CD4-positive, alpha-beta memory T cell (primary cell): ENCODE results near the gene TDRD7. TPM values are rescaled to one million over a fixed set of nuclear protein-coding genes. Genes with fewer than 3 reads are reported as not detected.

Source experiments
- CTCF ChIA-PET: fragments of 350-600 bp; sonication (Branson Sonifier 250); formaldehyde crosslinking; loops from one replicate; lab custom pipeline; 2021; ENCODE audit warnings: inconsistent platforms; ENCODE audit not compliant: partially characterized antibody; lab: Charles Lee
- POLR2A ChIA-PET: fragments of 350-600 bp; sonication (Branson Sonifier 250); formaldehyde crosslinking; loops from one replicate; lab custom pipeline; 2021; ENCODE audit not compliant: partially characterized antibody; lab: Charles Lee
- DNase-seq, 5 donors: peaks; one replicate each; pipeline versions ENCODE4 v3.0.0 to v3.0.0-alpha.2; 2020 to 2022; ENCODE audit warnings: mixed read lengths in 1 of 5
- H3K27ac ChIP-seq: one replicate; pipeline ENCODE4 v1.7.0; 2013; ENCODE audit warnings: low read depth, low read length
- H3K27me3 ChIP-seq: 2 replicates; pipeline ENCODE4 v1.7.0; 2013; ENCODE audit warnings: mild to moderate bottlenecking, low read length, moderate library complexity; ENCODE audit not compliant: insufficient read depth
- H3K36me3 ChIP-seq: 2 replicates; pipeline ENCODE4 v1.7.0; 2013; ENCODE audit warnings: mild to moderate bottlenecking, low read length, moderate library complexity; ENCODE audit not compliant: insufficient read depth
- H3K4me1 ChIP-seq: 2 replicates; pipeline ENCODE4 v1.7.0; 2013; ENCODE audit warnings: mild to moderate bottlenecking, low read length, moderate library complexity; ENCODE audit not compliant: insufficient read depth
- H3K4me3 ChIP-seq, 2 donors: one replicate each; pipeline ENCODE4 v1.7.0; 2013; ENCODE audit warnings: low read length in 2 of 2, mild to moderate bottlenecking in 1 of 2
- H3K9me3 ChIP-seq, 2 donors: one replicate each; pipeline ENCODE4 v1.7.0; 2013; ENCODE audit warnings: low read length in 2 of 2, control low read depth in 1 of 2; ENCODE audit not compliant: control insufficient read depth in 1 of 2
- H3K27ac Mint-ChIP-seq, 7 donors: one replicate each; pipeline ENCODE4 v1.8.0; 2020 to 2021; ENCODE audit warnings: mixed read lengths in 7 of 7, mild to moderate bottlenecking in 6 of 7, inconsistent platforms in 3 of 7, moderate library complexity in 3 of 7
- H3K27me3 Mint-ChIP-seq, 2 donors: one replicate each; pipeline ENCODE4 v1.8.0; 2020 to 2021; ENCODE audit warnings: mixed read lengths in 2 of 2
- H3K36me3 Mint-ChIP-seq, 2 donors: one replicate each; pipeline ENCODE4 v1.8.0; 2020 to 2021; ENCODE audit warnings: mixed read lengths in 2 of 2, inconsistent platforms in 1 of 2, mild to moderate bottlenecking in 1 of 2
- H3K4me1 Mint-ChIP-seq, 4 donors: one replicate each; pipeline ENCODE4 v1.8.0; 2020 to 2021; ENCODE audit warnings: mixed read lengths in 4 of 4, mild to moderate bottlenecking in 1 of 4
- H3K4me3 Mint-ChIP-seq, 8 donors: one replicate each; pipeline ENCODE4 v1.8.0; 2020 to 2021; ENCODE audit warnings: mixed read lengths in 8 of 8, mild to moderate bottlenecking in 7 of 8, moderate library complexity in 6 of 8, inconsistent platforms in 3 of 8
- H3K9me3 Mint-ChIP-seq, 8 donors: one replicate each; pipeline ENCODE4 v1.8.0; 2020 to 2021; ENCODE audit warnings: mixed read lengths in 8 of 8, mild to moderate bottlenecking in 5 of 8, inconsistent platforms in 3 of 8, moderate library complexity in 1 of 8
- intact Hi-C: fragments of 100-400 bp; cut with micrococcal nuclease; formaldehyde crosslinking; loops from one replicate; pipeline ENCODE4 v1.15.1; 2023
- polyA plus RNA-seq, 2 donors: library from polyadenylated mRNA; unstranded; fragments of 300-500 nt; fragmentation: Illumina TruSeq; gene quantifications; one replicate each; pipeline ENCODE4 v1.2.3, GENCODE V29; 2021
- total RNA-seq, 2 experiments: library from RNA; stranded (reverse); gene quantifications; one replicate each; pipeline ENCODE4 v1.2.3, GENCODE V29; 2021

Gene TDRD7
- total and polyA plus RNA-seq, 4 experiments from 2014 or later = 5.6 to 13.6 (median 11.4) TPM

DNA sequence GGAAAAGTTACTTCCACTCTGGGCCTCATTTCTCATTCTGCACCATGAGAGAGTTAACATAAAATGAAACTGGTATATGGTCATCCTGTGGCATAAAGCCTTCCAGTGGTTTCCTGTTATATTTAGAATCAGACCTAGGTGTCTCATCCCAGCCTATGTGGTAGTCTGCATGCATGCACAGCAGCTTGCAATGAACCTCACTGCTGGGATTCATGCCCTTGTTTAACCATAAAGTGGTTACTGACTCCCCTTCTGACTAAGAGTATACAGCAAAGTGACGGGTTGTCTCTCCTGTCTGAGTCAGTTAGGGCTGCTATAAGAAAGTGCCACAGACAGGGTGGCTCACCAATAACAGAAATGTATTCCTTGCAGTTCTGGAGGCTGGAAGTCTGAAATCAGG, 14.7 kb upstream of the TDRD7 start:
- Mint-ChIP-seq H3K27ac (no peak overlapping the region), H3K4me3 (no peak overlapping the region), H3K9me3 (peaks cover 0 to 1% (median 0%) of the 10 kb centered on the region in 8 donors), H3K27me3 (no peaks in the 10 kb centered on the region), H3K4me1 (peaks cover 0 to 2% (median 1%) of the 10 kb centered on the region in 4 donors), H3K36me3 (no peaks in the 10 kb centered on the region)
- Histone ChIP-seq H3K27me3 (no peaks in the 10 kb centered on the region), H3K9me3 (no peaks in the 10 kb centered on the region), H3K4me1 (no peaks in the 10 kb centered on the region), H3K27ac (no peak overlapping the region), H3K36me3 (no peaks in the 10 kb centered on the region), H3K4me3 (no peak overlapping the region)
- CTCF ChIA-PET = interaction anchor here (0.7 to 10.4 kb wide), 5 partner anchors 9 to 541 kb away, joined by 3 to 118 read pairs (median 5); partner anchors contain the start of gene ZNF782
- intact Hi-C loops = no loop called here
- DNase-seq = no peak
- POLR2A ChIA-PET = no interaction called here

DNA sequence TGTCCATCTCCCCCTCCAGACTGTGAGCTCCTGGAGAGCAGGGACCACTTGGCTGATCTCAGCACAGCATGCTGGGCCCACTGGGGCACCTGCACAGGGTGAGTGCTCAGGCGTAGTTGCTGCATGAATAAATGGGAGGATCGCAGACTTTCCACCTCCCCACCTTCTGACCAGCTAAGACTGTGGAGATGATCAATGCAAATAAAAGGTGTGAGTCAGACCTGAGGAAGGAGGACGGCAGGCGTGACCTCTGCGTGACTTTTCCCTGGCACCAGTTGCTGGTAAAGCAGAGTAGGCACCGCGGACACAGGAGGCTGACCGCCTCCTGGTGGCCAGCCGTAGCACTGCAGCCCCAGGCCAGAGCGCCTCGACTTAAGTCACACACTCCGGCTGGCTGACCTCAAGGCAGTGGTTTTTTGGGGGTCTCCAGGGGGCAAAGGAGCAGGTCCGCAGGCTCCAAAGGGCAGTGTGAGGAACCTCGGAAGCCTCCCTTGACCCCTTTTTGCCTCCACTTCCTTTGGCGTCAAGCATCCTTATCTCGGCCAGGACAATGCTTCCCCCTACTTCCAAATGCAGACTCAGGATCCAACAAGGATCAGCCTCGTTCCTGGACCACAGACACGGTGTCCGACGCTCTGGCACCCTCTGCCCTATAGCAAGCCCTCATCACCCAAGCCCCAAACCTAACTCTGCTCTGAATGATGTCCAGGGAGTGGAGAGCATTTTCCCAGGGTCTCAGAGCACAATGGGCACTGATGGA, 12.7 kb upstream of the TDRD7 start:
- Mint-ChIP-seq H3K9me3 (peaks cover 0 to 14% (median 9%) of the 10 kb centered on the region in 8 donors), H3K36me3 (peaks cover 0 to 7% of the 10 kb centered on the region in 2 donors), H3K27ac (no peak overlapping the region), H3K27me3 (peaks cover 0 to 2% of the 10 kb centered on the region in 2 donors), H3K4me3 (no peak overlapping the region), H3K4me1 (peaks cover 0 to 2% (median 1%) of the 10 kb centered on the region in 4 donors)
- ChIA-PET CTCF (interaction anchor here (0.7 to 10.4 kb wide), 11 partner anchors 9 to 1017 kb away, joined by 3 to 118 read pairs (median 4); partner anchors contain the start of gene ZNF782), POLR2A (no interaction called here)
- Histone ChIP-seq H3K27me3 (no peaks in the 10 kb centered on the region), H3K4me1 (no peaks in the 10 kb centered on the region), H3K4me3 (no peak overlapping the region), H3K36me3 (no peaks in the 10 kb centered on the region), H3K9me3 (no peaks in the 10 kb centered on the region), H3K27ac (no peak overlapping the region)
- intact Hi-C loops = no loop called here
- peak; percentile 53 to 63 (median 55) for DNase-seq

DNA sequence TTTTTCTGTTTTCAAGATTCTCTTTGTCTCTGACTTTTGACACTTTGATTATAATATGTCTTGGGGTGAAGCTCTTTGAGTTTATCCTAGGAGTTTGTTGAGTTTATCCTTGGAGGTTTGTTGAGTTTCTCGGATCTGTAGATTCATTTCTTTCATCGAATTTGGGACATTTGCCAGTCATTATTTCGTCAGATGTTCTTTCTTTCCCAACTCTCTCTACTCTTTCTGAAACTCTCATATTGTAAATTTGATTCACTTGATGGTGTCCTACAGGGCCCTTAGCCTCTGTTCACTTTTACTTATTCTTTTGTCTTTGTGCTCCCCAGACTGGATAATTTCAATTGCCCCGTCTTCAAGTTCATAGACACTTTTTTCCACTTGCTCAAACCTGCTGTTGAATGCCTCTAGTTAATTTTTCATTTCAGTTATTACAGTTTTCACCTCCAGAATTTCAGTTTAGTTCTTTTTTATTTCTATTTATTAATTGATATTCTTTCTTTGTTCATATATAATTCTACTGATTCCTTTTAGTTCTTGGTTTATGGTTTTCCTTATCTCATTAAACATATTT, 8.1 kb upstream of the TDRD7 start:
- no peaks in the 10 kb centered on the region for H3K4me1 ChIP-seq

DNA sequence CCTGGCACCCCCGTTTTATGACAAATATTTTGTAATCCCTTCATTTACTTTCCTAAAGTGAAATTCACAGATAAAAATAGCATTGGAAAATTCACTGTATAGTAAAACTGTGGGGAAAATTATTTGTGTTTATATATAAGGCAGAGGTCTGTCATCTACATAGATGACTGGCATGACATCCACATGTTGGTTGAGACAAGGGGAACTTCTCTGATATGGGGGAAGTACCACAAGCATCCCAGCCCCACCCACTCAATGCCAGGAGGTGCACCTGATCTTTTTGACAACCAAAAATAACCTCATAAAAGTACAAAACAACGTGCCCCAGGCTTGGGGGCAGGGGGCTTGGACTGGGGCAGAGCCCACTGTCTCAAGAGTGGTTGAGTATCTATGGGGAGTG, 6.3 kb upstream of the TDRD7 start:
- H3K4me3 ChIP-seq = no peak overlapping the region
- DNase-seq = no peak
- no peaks in the 10 kb centered on the region for H3K9me3 ChIP-seq
- Mint-ChIP-seq H3K9me3 (peaks cover 0 to 25% (median 16%) of the 10 kb centered on the region in 8 donors), H3K27me3 (peaks cover 19 to 27% of the 10 kb centered on the region in 2 donors), H3K27ac (no peak overlapping the region), H3K4me1 (no peaks in the 10 kb centered on the region), H3K36me3 (peaks cover 0 to 14% of the 10 kb centered on the region in 2 donors), H3K4me3 (no peak overlapping the region)
- POLR2A ChIA-PET = no interaction called here
- CTCF ChIA-PET = interaction anchor here (1.0 to 12.1 kb wide), 3 partner anchors 193 to 548 kb away, joined by 3 to 99 read pairs (median 4); no protein-coding TSS in a partner anchor
- no peak overlapping the region for H3K27ac ChIP-seq
- no peaks in the 10 kb centered on the region for H3K4me1 ChIP-seq
- no peaks in the 10 kb centered on the region for H3K27me3 ChIP-seq
- H3K36me3 ChIP-seq = no peaks in the 10 kb centered on the region
- intact Hi-C loops = no loop called here

More for the DNA sequence above, 8.1 kb upstream of the TDRD7 start:
- DNase-seq = no peak
- peaks cover 19 to 25% of the 10 kb centered on the region in 2 donors for H3K27me3 Mint-ChIP-seq
- ChIA-PET CTCF (interaction anchor here (1.9 to 10.4 kb wide), 2 partner anchors 9 to 548 kb away, joined by 4 to 118 read pairs; partner anchors contain the start of gene ZNF782), POLR2A (no interaction called here)
- H3K27ac ChIP-seq = no peak overlapping the region
- H3K27me3 ChIP-seq = no peaks in the 10 kb centered on the region
- H3K36me3 ChIP-seq = no peaks in the 10 kb centered on the region
- H3K4me3 ChIP-seq = no peak overlapping the region
- intact Hi-C loops = no loop called here
- peaks cover 0 to 25% (median 16%) of the 10 kb centered on the region in 8 donors for H3K9me3 Mint-ChIP-seq
- no peaks in the 10 kb centered on the region for H3K9me3 ChIP-seq
- no peak overlapping the region for H3K4me3 Mint-ChIP-seq
- H3K27ac Mint-ChIP-seq = no peak overlapping the region
- H3K36me3 Mint-ChIP-seq = peaks cover 0 to 14% of the 10 kb centered on the region in 2 donors
- H3K4me1 Mint-ChIP-seq = peaks cover 0 to 2% (median 1%) of the 10 kb centered on the region in 4 donors

DNA sequence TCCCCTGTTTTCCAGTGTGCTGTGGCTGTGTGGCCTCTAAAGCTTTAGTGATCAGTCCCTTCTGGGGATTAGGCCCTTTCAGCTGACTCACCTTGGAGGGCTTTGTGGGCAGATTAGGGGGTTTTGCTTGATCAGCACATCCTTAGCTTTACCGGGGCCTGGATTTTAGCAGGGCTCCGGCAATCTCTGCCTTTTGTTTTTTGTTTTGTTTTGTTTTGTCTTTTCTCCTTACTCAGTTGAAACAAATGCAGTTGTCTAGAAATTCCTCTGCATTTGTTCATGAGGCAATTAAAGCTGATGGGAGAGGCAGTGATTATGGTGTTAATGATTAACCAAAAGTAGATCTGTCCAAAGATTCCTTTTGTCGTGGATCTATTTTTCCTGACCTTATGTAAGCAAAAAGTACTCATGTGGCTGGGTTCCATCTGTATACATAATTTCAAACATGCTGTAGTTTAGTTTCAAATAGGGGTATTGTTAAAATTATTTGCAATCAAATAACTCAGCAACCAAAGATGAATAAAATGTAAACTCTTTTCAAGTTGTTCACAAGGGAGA, 5.2 kb upstream of the TDRD7 start:
- Histone ChIP-seq H3K27ac (no peak overlapping the region), H3K27me3 (no peaks in the 10 kb centered on the region), H3K36me3 (no peaks in the 10 kb centered on the region), H3K9me3 (no peaks in the 10 kb centered on the region), H3K4me1 (peaks cover 5% of the 10 kb centered on the region), H3K4me3 (no peak overlapping the region)
- ChIA-PET CTCF (interaction anchor here (1.0 to 12.1 kb wide), 4 partner anchors 130 to 549 kb away, joined by 3 to 99 read pairs (median 4); no protein-coding TSS in a partner anchor), POLR2A (no interaction called here)
- H3K4me1 Mint-ChIP-seq = peaks cover 3 to 6% (median 5%) of the 10 kb centered on the region in 4 donors
- no peak overlapping the region for H3K4me3 Mint-ChIP-seq
- no peak overlapping the region for H3K27ac Mint-ChIP-seq
- intact Hi-C loops = no loop called here
- DNase-seq = no peak
- peaks cover 19 to 27% of the 10 kb centered on the region in 2 donors for H3K27me3 Mint-ChIP-seq
- peaks cover 3 to 14% of the 10 kb centered on the region in 2 donors for H3K36me3 Mint-ChIP-seq
- H3K9me3 Mint-ChIP-seq = peaks cover 0 to 25% (median 16%) of the 10 kb centered on the region in 8 donors

DNA sequence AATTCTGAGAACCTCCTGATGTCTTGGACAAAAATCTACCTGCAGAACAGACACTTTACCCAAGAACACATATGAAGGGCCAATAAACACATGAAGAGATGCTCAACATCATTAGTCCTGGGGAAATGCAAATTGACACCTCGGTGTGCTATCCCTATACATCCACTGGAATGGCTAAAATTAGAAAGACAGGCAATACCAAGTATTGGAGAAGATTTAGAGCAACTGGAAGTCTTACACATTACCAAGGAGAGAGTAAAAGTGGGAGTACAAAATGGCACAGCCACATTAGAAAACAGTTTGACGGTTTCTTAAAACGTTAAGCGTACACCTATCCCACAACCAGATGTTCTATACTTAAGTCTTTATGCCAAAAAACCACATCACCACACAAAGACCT, 3.3 kb upstream of the TDRD7 start:
- Histone ChIP-seq H3K27ac (no peak overlapping the region), H3K27me3 (no peaks in the 10 kb centered on the region), H3K9me3 (no peaks in the 10 kb centered on the region), H3K4me1 (peaks cover 16% of the 10 kb centered on the region), H3K4me3 (no peak overlapping the region), H3K36me3 (no peaks in the 10 kb centered on the region)
- no peak for DNase-seq
- ChIA-PET CTCF (interaction anchor here (0.8 to 12.1 kb wide), 3 partner anchors 190 to 552 kb away, joined by 5 to 99 read pairs (median 7); no protein-coding TSS in a partner anchor), POLR2A (no interaction called here)
- H3K36me3 Mint-ChIP-seq = peaks cover 5 to 13% of the 10 kb centered on the region in 2 donors
- H3K4me3 Mint-ChIP-seq = no peak overlapping the region
- no peak overlapping the region for H3K27ac Mint-ChIP-seq
- peaks cover 0 to 17% (median 13%) of the 10 kb centered on the region in 8 donors for H3K9me3 Mint-ChIP-seq
- intact Hi-C loops = no loop called here
- peaks cover 11 to 17% (median 16%) of the 10 kb centered on the region in 4 donors for H3K4me1 Mint-ChIP-seq
- H3K27me3 Mint-ChIP-seq = peaks cover 19 to 27% of the 10 kb centered on the region in 2 donors
